Skin epidermis (tissue), 12 donors: ENCODE measurements around the gene GPNMB.

ENCODE experiments used
- H3K27ac ChIP-seq, 21 experiments: fragments of 200-600 bp; sonication (generic) in 11 of 21; one replicate each; pipeline ENCODE4 v1.5.0; 2020; ENCODE audit warnings: mild to moderate bottlenecking in 3 of 21, inconsistent platforms in 2 of 21, moderate library complexity in 2 of 21
- H3K4me3 ChIP-seq, 7 experiments: fragments of 200-600 bp; sonication (generic) in 2 of 7; one replicate each; pipeline ENCODE4 v1.5.0; 2020; ENCODE audit warnings: inconsistent platforms in 2 of 7, mild to moderate bottlenecking in 2 of 7, moderate library complexity in 1 of 7

The GPNMB gene

GRCh38 chr7:23266918-23267317 lies 20.3 kb downstream of the GPNMB start:
- Histone ChIP-seq H3K4me3 (no peak overlapping the region), H3K27ac (no peak overlapping the region)

GRCh38 chr7:23267357-23267756 lies 20.8 kb downstream of the GPNMB start:
- no peak overlapping the region for H3K27ac ChIP-seq

GRCh38 chr7:23268167-23268566 lies 21.6 kb downstream of the GPNMB start:
- Histone ChIP-seq H3K27ac (no peak overlapping the region), H3K4me3 (no peak overlapping the region)

More at GRCh38 chr7:23267357-23267756, 20.8 kb downstream of the GPNMB start:
- H3K4me3 ChIP-seq = no peak overlapping the region

- Histone ChIP-seq H3K27ac (no peak overlapping the region), H3K4me3 (no peak overlapping the region)
Measured at GRCh38 chr7:23268746-23269145, 22.2 kb downstream of the GPNMB start.

GRCh38 chr7:23272275-23272674 lies 25.7 kb downstream of the GPNMB start:
- H3K4me3 ChIP-seq = no peak overlapping the region

GRCh38 chr7:23273141-23273599 lies 26.6 kb downstream of the GPNMB start:
- H3K4me3 ChIP-seq = no peak overlapping the region
- no peak overlapping the region for H3K27ac ChIP-seq

More at GRCh38 chr7:23272275-23272674, 25.7 kb downstream of the GPNMB start:
- H3K27ac ChIP-seq = no peak overlapping the region

- no peak overlapping the region for H3K27ac ChIP-seq
- H3K4me3 ChIP-seq = no peak overlapping the region
Measured at GRCh38 chr7:23275912-23276311, 29.3 kb downstream of the GPNMB start.

GRCh38 chr7:23276376-23276775 lies 29.8 kb downstream of the GPNMB start:
- H3K27ac ChIP-seq = no peak overlapping the region
- no peak overlapping the region for H3K4me3 ChIP-seq

- Histone ChIP-seq H3K27ac (no peak overlapping the region), H3K4me3 (no peak overlapping the region)
Measured at GRCh38 chr7:23276947-23277346, 30.4 kb downstream of the GPNMB start.

GRCh38 chr7:23277359-23277989 lies 30.9 kb downstream of the GPNMB start:
- no peak overlapping the region for H3K27ac ChIP-seq
- no peak overlapping the region for H3K4me3 ChIP-seq

- Histone ChIP-seq H3K4me3 (no peak overlapping the region), H3K27ac (no peak overlapping the region)
Measured at GRCh38 chr7:23279819-23280525, 33.4 kb downstream of the GPNMB start.

GRCh38 chr7:23283086-23283485 lies 36.5 kb downstream of the GPNMB start:
- Histone ChIP-seq H3K4me3 (no peak overlapping the region), H3K27ac (no peak overlapping the region)

- no peak overlapping the region for H3K4me3 ChIP-seq
- H3K27ac ChIP-seq = no peak overlapping the region
Measured at GRCh38 chr7:23284871-23285270, 38.3 kb downstream of the GPNMB start.

GRCh38 chr7:23285657-23286646 lies 39.4 kb downstream of the GPNMB start:
- no peak overlapping the region for H3K4me3 ChIP-seq
- H3K27ac ChIP-seq = no peak overlapping the region

- no peak overlapping the region for H3K27ac ChIP-seq
- H3K4me3 ChIP-seq = no peak overlapping the region
Measured at GRCh38 chr7:23287612-23288011, 41.0 kb downstream of the GPNMB start.

- Histone ChIP-seq H3K27ac (no peak overlapping the region), H3K4me3 (no peak overlapping the region)
Measured at GRCh38 chr7:23290993-23291392, 44.4 kb downstream of the GPNMB start.

GRCh38 chr7:23291957-23292560 lies 45.5 kb downstream of the GPNMB start:
- Histone ChIP-seq H3K4me3 (no peak overlapping the region), H3K27ac (no peak overlapping the region)

- H3K4me3 ChIP-seq = no peak overlapping the region
- no peak overlapping the region for H3K27ac ChIP-seq
Measured at GRCh38 chr7:23292623-23293022, 46.0 kb downstream of the GPNMB start.

- H3K27ac ChIP-seq = no peak overlapping the region
Measured at GRCh38 chr7:23293500-23294073, 47.0 kb downstream of the GPNMB start.

More at GRCh38 chr7:23293500-23294073, 47.0 kb downstream of the GPNMB start:
- H3K4me3 ChIP-seq = no peak overlapping the region
